HUES6 (cell line): ENCODE measurements around the gene FAM222A.

Experiments
- H3K27ac ChIP-seq: 2 replicates; pipeline ENCODE4 v1.7.0; 2013; ENCODE audit warnings: low read depth, mild to moderate bottlenecking, low read length, inconsistent platforms
- H3K27me3 ChIP-seq: 2 replicates; pipeline ENCODE4 v1.6.1; 2013; ENCODE audit warnings: low read length; ENCODE audit not compliant: control insufficient read depth, insufficient read depth
- H3K36me3 ChIP-seq: 2 replicates; pipeline ENCODE4 v1.6.1; 2013; ENCODE audit warnings: low read length; ENCODE audit not compliant: control insufficient read depth, insufficient read depth
- H3K4me1 ChIP-seq: 2 replicates; pipeline ENCODE4 v1.6.1; 2013; ENCODE audit warnings: low read length; ENCODE audit not compliant: control insufficient read depth, insufficient read depth
- H3K4me3 ChIP-seq: 2 replicates; pipeline ENCODE4 v1.5.1; 2013; ENCODE audit warnings: low read depth, low read length
- H3K9ac ChIP-seq: one replicate; pipeline ENCODE4 v1.6.1; 2013; ENCODE audit warnings: mild to moderate bottlenecking, low read length
- H3K9me3 ChIP-seq: 2 replicates; pipeline ENCODE4 v1.6.1; 2013; ENCODE audit warnings: low read depth, low read length; ENCODE audit not compliant: control insufficient read depth, insufficient read depth

The FAM222A gene

GRCh38 chr12:109815757-109816617, 102.4 kb downstream of the FAM222A start:
- H3K9ac ChIP-seq, result no peak overlapping the region
- no peaks in the 10 kb centered on the region for H3K27me3 ChIP-seq
- H3K4me3 ChIP-seq, result no peak overlapping the region
- H3K27ac ChIP-seq, result no peak overlapping the region
- no peaks in the 10 kb centered on the region for H3K9me3 ChIP-seq
- peaks cover 15% of the 10 kb centered on the region for H3K36me3 ChIP-seq
- no peaks in the 10 kb centered on the region for H3K4me1 ChIP-seq

GRCh38 chr12:109816870-109817269, 103.2 kb downstream of the FAM222A start:
- H3K4me3 ChIP-seq, result no peak overlapping the region
- no peaks in the 10 kb centered on the region for H3K4me1 ChIP-seq
- H3K9ac ChIP-seq, result no peak overlapping the region
- peaks cover 15% of the 10 kb centered on the region for H3K36me3 ChIP-seq
- H3K27me3 ChIP-seq, result no peaks in the 10 kb centered on the region
- no peaks in the 10 kb centered on the region for H3K9me3 ChIP-seq
- H3K27ac ChIP-seq, result no peak overlapping the region

- no peak overlapping the region for H3K27ac ChIP-seq
- H3K9me3 ChIP-seq, result no peaks in the 10 kb centered on the region
- H3K36me3 ChIP-seq, result peaks cover 12% of the 10 kb centered on the region
- peaks cover 7% of the 10 kb centered on the region for H3K4me1 ChIP-seq
- H3K9ac ChIP-seq, result no peak overlapping the region
- no peaks in the 10 kb centered on the region for H3K27me3 ChIP-seq
- no peak overlapping the region for H3K4me3 ChIP-seq
Measured at GRCh38 chr12:109817627-109818231, 104.1 kb downstream of the FAM222A start.

GRCh38 chr12:109818253-109818652, 104.6 kb downstream of the FAM222A start:
- no peak overlapping the region for H3K27ac ChIP-seq
- H3K4me3 ChIP-seq, result no peak overlapping the region
- H3K4me1 ChIP-seq, result peaks cover 12% of the 10 kb centered on the region
- no peak overlapping the region for H3K9ac ChIP-seq
- no peaks in the 10 kb centered on the region for H3K9me3 ChIP-seq
- no peaks in the 10 kb centered on the region for H3K27me3 ChIP-seq
- peaks cover 10% of the 10 kb centered on the region for H3K36me3 ChIP-seq

- H3K9me3 ChIP-seq, result no peaks in the 10 kb centered on the region
- H3K36me3 ChIP-seq, result peaks cover 4% of the 10 kb centered on the region
- H3K4me1 ChIP-seq, result peaks cover 12% of the 10 kb centered on the region
- H3K9ac ChIP-seq, result no peak overlapping the region
- H3K27ac ChIP-seq, result no peak overlapping the region
- no peaks in the 10 kb centered on the region for H3K27me3 ChIP-seq
- H3K4me3 ChIP-seq, result no peak overlapping the region
Measured at GRCh38 chr12:109818905-109819500, 105.4 kb downstream of the FAM222A start.
